Activated CD8-positive, alpha-beta memory T cell treated with anti-CD3 and anti-CD28 coated beads, Interleukin-2, amount 10 ng/mL, durations not matched to agents 7 days and 5 days (primary cell): ENCODE measurements around the gene TMEFF2. TPM values are rescaled to one million over a fixed set of nuclear protein-coding genes. Genes with fewer than 3 reads are reported as not detected.

Experiments used
- ATAC-seq: fragments of 150-1000 bp; cut with Tn5 transposase; one replicate; pipeline ENCODE4 v1.10.0; 2021; ENCODE audit warnings: moderate library complexity
- CTCF ChIA-PET: fragments of 350-600 bp; sonication (Branson Sonifier 250); formaldehyde crosslinking; loops from one replicate; lab custom pipeline; 2021; ENCODE audit warnings: antibody characterized with exemption; lab: Charles Lee
- DNase-seq: peaks from one replicate; pipeline ENCODE4 v3.0.0-alpha.2; 2020
- H3K27ac Mint-ChIP-seq: one replicate; pipeline ENCODE4 v1.8.0; 2021; ENCODE audit warnings: mild to moderate bottlenecking, mixed read lengths
- H3K27me3 Mint-ChIP-seq: one replicate; pipeline ENCODE4 v1.8.0; 2021; ENCODE audit warnings: mixed read lengths
- H3K36me3 Mint-ChIP-seq: one replicate; pipeline ENCODE4 v1.8.0; 2021; ENCODE audit warnings: mild to moderate bottlenecking, mixed read lengths
- H3K4me1 Mint-ChIP-seq: one replicate; pipeline ENCODE4 v1.8.0; 2021; ENCODE audit warnings: mixed read lengths
- H3K4me3 Mint-ChIP-seq: one replicate; pipeline ENCODE4 v1.8.0; 2021; ENCODE audit warnings: mild to moderate bottlenecking, moderate library complexity, mixed read lengths
- H3K9me3 Mint-ChIP-seq: one replicate; pipeline ENCODE4 v1.8.0; 2022; ENCODE audit warnings: low read depth, mixed read lengths
- total RNA-seq, 2 experiments: library from RNA; stranded (reverse); gene quantifications; one replicate each; pipeline ENCODE4 v1.2.3, GENCODE V29; 2021

TMEFF2 gene
- total RNA-seq, 2 experiments from 2014 or later: not detected

DNA sequence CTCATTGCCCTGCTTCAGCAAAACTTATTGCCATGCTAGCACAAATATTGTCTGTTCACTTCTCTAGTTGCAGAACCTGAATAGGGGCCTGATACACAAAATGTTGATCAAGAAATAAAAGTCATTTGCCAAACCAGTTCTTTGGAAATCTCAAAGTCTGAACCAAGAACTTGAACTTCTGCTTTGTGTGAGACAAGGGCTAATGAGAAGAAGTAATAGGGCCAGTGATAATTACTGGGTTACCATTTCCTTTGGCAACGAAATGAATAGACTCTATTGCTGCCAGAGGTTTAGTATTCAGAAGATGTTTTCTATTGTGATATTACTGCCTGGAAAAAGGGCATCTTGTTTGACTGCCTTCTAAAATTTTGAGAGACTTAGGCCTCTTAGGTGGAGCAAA lies 35.0 kb downstream of the TMEFF2 start:
- H3K4me1 Mint-ChIP-seq: peaks cover 10% of the 10 kb centered on the region
- H3K4me3 Mint-ChIP-seq: no peak overlapping the region
- H3K36me3 Mint-ChIP-seq: no peaks in the 10 kb centered on the region
- CTCF ChIA-PET: no interaction called here
- no peak for ATAC-seq
- no peak for DNase-seq
- H3K27me3 Mint-ChIP-seq: peaks cover 8% of the 10 kb centered on the region
- no peak overlapping the region for H3K27ac Mint-ChIP-seq
- no peaks in the 10 kb centered on the region for H3K9me3 Mint-ChIP-seq

DNA sequence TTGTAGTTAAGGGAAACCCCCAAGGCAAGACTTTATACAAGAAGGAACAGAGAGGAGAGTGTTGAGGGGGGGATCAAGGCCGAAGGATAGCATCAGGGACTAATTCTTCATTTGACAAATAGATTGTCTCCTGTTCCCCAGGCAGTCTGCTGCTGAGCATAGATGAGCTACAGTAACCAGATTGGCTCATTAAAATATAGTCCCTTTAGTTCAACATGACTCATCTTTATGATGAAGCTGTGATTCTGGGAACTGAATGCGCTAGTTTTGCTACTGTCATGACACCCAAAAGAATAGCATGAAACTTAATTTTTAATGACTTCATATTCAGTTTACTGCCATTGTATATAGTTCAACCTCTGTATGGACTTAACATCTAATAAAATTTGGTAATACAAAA lies 35.5 kb downstream of the TMEFF2 start:
- H3K4me1 Mint-ChIP-seq: peaks cover 10% of the 10 kb centered on the region
- CTCF ChIA-PET: interaction anchor here (1.3 kb wide), 1 partner anchor 595 kb away, joined by 3 read pairs; no protein-coding TSS in a partner anchor
- peaks cover 8% of the 10 kb centered on the region for H3K27me3 Mint-ChIP-seq
- no peak for DNase-seq
- no peaks in the 10 kb centered on the region for H3K9me3 Mint-ChIP-seq
- no peak overlapping the region for H3K27ac Mint-ChIP-seq
- H3K4me3 Mint-ChIP-seq: no peak overlapping the region
- no peaks in the 10 kb centered on the region for H3K36me3 Mint-ChIP-seq
- ATAC-seq: no peak

GRCh38 chr2:192157776-192158175 lies 37.0 kb downstream of the TMEFF2 start:
- DNase-seq: no peak
- Mint-ChIP-seq H3K27me3 (peaks cover 10% of the 10 kb centered on the region), H3K27ac (no peak overlapping the region), H3K9me3 (no peaks in the 10 kb centered on the region), H3K36me3 (no peaks in the 10 kb centered on the region), H3K4me3 (no peak overlapping the region), H3K4me1 (peaks cover 10% of the 10 kb centered on the region)
- CTCF ChIA-PET: interaction anchor here (0.7 to 3.0 kb wide), 2 partner anchors 345 to 603 kb away, joined by 3 to 11 read pairs; no protein-coding TSS in a partner anchor
- ATAC-seq: no peak

GRCh38 chr2:192155511-192156118 lies 39.1 kb downstream of the TMEFF2 start:
- no peak for ATAC-seq

GRCh38 chr2:192153561-192153960 lies 41.2 kb downstream of the TMEFF2 start:
- DNase-seq (no peak), ATAC-seq (no peak)
- Mint-ChIP-seq H3K36me3 (no peaks in the 10 kb centered on the region), H3K4me1 (peaks cover 2% of the 10 kb centered on the region), H3K27me3 (peaks cover 10% of the 10 kb centered on the region), H3K4me3 (no peak overlapping the region), H3K9me3 (no peaks in the 10 kb centered on the region), H3K27ac (no peak overlapping the region)
- CTCF ChIA-PET: interaction anchor here (1.0 to 2.0 kb wide), 2 partner anchors 9 to 10 kb away, joined by 3 to 4 read pairs; no protein-coding TSS in a partner anchor

More at GRCh38 chr2:192155511-192156118, 39.1 kb downstream of the TMEFF2 start:
- peaks cover 10% of the 10 kb centered on the region for H3K27me3 Mint-ChIP-seq
- H3K4me1 Mint-ChIP-seq: peaks cover 4% of the 10 kb centered on the region
- CTCF ChIA-PET: interaction anchor here (1.1 to 3.0 kb wide), 2 partner anchors 343 to 601 kb away, joined by 3 to 11 read pairs; no protein-coding TSS in a partner anchor
- no peak overlapping the region for H3K4me3 Mint-ChIP-seq
- no peak for DNase-seq
- no peaks in the 10 kb centered on the region for H3K36me3 Mint-ChIP-seq
- no peak overlapping the region for H3K27ac Mint-ChIP-seq
- H3K9me3 Mint-ChIP-seq: no peaks in the 10 kb centered on the region

- ATAC-seq (no peak), DNase-seq (no peak)
- no peaks in the 10 kb centered on the region for H3K9me3 Mint-ChIP-seq
- H3K36me3 Mint-ChIP-seq: no peaks in the 10 kb centered on the region
- CTCF ChIA-PET: no interaction called here
- no peak overlapping the region for H3K27ac Mint-ChIP-seq
- H3K4me3 Mint-ChIP-seq: no peak overlapping the region
- peaks cover 2% of the 10 kb centered on the region for H3K4me1 Mint-ChIP-seq
- H3K27me3 Mint-ChIP-seq: peaks cover 7% of the 10 kb centered on the region
These were observed 42.9 kb downstream of the TMEFF2 start for GRCh38 chr2:192151853-192152252.

GRCh38 chr2:192150166-192150565 lies 44.6 kb downstream of the TMEFF2 start:
- no peaks in the 10 kb centered on the region for H3K9me3 Mint-ChIP-seq
- H3K27me3 Mint-ChIP-seq: peaks cover 7% of the 10 kb centered on the region
- DNase-seq (no peak), ATAC-seq (no peak)
- CTCF ChIA-PET: interaction anchor here (1.1 kb wide), 1 partner anchor 13 kb away, joined by 3 read pairs; no protein-coding TSS in a partner anchor
- H3K4me3 Mint-ChIP-seq: no peak overlapping the region
- H3K27ac Mint-ChIP-seq: no peak overlapping the region
- no peaks in the 10 kb centered on the region for H3K36me3 Mint-ChIP-seq
- H3K4me1 Mint-ChIP-seq: peaks cover 2% of the 10 kb centered on the region

- ATAC-seq (no peak), DNase-seq (no peak)
- Mint-ChIP-seq H3K27me3 (peaks cover 13% of the 10 kb centered on the region), H3K9me3 (no peaks in the 10 kb centered on the region), H3K27ac (no peak overlapping the region), H3K4me3 (no peak overlapping the region), H3K4me1 (peaks cover 2% of the 10 kb centered on the region), H3K36me3 (no peaks in the 10 kb centered on the region)
- CTCF ChIA-PET: interaction anchor here (1.1 kb wide), 1 partner anchor 14 kb away, joined by 3 read pairs; no protein-coding TSS in a partner anchor
These were observed 46.0 kb downstream of the TMEFF2 start for GRCh38 chr2:192148620-192149321.

- Mint-ChIP-seq H3K27me3 (peaks cover 12% of the 10 kb centered on the region), H3K27ac (no peak overlapping the region), H3K4me3 (no peak overlapping the region), H3K36me3 (no peaks in the 10 kb centered on the region), H3K4me1 (peaks cover 2% of the 10 kb centered on the region), H3K9me3 (no peaks in the 10 kb centered on the region)
- CTCF ChIA-PET: no interaction called here
- DNase-seq (no peak), ATAC-seq (no peak)
These were observed 46.5 kb downstream of the TMEFF2 start for GRCh38 chr2:192148241-192148619.

GRCh38 chr2:192146069-192147015 lies 48.4 kb downstream of the TMEFF2 start:
- Mint-ChIP-seq H3K4me1 (no peaks in the 10 kb centered on the region), H3K4me3 (no peak overlapping the region), H3K27ac (no peak overlapping the region), H3K36me3 (no peaks in the 10 kb centered on the region), H3K9me3 (no peaks in the 10 kb centered on the region), H3K27me3 (peaks cover 19% of the 10 kb centered on the region)
- DNase-seq (no peak), ATAC-seq (no peak)
- CTCF ChIA-PET: no interaction called here

GRCh38 chr2:192145496-192145895 lies 49.2 kb downstream of the TMEFF2 start:
- ATAC-seq (no peak), DNase-seq (no peak)
- Mint-ChIP-seq H3K27me3 (peaks cover 16% of the 10 kb centered on the region), H3K4me1 (no peaks in the 10 kb centered on the region), H3K27ac (no peak overlapping the region), H3K9me3 (no peaks in the 10 kb centered on the region), H3K4me3 (no peak overlapping the region), H3K36me3 (no peaks in the 10 kb centered on the region)
- CTCF ChIA-PET: no interaction called here

- CTCF ChIA-PET: interaction anchor here (0.7 to 1.6 kb wide), 2 partner anchors 13 to 22 kb away, joined by 3 to 4 read pairs; no protein-coding TSS in a partner anchor
- Mint-ChIP-seq H3K4me3 (no peak overlapping the region), H3K27ac (no peak overlapping the region), H3K36me3 (no peaks in the 10 kb centered on the region), H3K27me3 (peaks cover 29% of the 10 kb centered on the region), H3K4me1 (no peaks in the 10 kb centered on the region), H3K9me3 (no peaks in the 10 kb centered on the region)
- no peak for ATAC-seq
- no peak for DNase-seq
These were observed 54.4 kb downstream of the TMEFF2 start for GRCh38 chr2:192140236-192140839.
